Cerebellar nuclear complex (tissue), 1 donor: ENCODE results near the gene R3HDML.

Source experiments
- DNase-seq, 2 experiments: peaks; one replicate each; lab custom pipeline; 2025; lab: John Stamatoyannopoulos, UW

The R3HDML gene

DNA sequence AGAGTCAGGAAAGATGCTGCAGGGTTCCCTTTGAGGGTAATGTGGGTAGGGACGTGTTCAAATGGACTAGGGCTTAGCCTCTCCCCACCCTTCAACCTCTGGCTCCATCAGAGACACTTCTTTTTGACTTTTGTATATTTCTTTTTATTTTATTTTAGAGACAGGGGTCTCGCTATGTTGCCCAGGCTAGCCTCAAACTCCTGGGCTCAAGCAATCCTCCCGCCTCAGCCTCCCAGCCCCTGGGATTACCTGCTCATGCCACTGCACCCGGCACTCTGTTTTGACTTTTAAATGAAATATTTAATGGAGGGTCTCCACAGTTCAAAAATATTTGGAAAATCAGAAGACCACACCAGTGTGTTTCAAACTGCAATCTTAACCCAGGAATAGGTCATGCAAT is 27.2 kb downstream of the R3HDML start:
- DNase-seq: no peak

DNA sequence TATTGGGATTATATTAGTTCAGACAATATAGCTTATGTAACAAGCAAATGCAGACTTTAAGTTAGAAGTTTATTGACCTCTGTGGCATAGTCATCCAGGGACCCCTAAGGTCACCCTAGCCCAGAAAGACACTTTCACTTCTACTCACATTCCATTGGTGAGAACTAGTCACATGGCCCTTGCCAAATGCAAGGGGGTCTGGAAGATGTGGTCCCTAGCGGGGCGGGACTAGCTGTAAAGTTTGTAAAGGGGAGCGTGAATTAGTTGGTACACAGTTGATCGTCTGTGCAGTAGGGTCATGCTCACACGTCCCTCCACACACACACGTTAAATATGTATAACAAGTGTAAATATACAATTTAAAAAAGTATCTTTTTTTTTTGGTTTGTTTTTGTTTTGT is 27.9 kb downstream of the R3HDML start:
- DNase-seq: no peak

DNA sequence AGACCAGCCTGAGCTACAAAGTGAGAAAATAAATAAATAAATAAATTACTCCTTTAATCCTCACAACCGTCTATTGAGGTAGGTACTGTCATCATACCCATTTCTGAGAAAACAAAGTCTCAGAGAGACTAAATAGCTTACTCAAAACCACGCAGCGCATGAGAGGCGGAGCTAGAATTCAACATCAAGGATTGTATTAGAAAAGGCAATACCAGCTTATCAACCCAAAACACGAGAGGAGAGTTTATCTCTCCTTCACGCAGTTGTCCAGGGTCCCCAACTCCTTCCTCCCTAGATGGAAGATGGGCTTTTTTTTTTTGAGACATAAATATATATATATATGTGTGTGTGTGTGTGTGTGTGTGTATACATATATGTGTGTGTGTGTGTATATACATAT is 30.9 kb downstream of the R3HDML start:
- DNase-seq: no peak

DNA sequence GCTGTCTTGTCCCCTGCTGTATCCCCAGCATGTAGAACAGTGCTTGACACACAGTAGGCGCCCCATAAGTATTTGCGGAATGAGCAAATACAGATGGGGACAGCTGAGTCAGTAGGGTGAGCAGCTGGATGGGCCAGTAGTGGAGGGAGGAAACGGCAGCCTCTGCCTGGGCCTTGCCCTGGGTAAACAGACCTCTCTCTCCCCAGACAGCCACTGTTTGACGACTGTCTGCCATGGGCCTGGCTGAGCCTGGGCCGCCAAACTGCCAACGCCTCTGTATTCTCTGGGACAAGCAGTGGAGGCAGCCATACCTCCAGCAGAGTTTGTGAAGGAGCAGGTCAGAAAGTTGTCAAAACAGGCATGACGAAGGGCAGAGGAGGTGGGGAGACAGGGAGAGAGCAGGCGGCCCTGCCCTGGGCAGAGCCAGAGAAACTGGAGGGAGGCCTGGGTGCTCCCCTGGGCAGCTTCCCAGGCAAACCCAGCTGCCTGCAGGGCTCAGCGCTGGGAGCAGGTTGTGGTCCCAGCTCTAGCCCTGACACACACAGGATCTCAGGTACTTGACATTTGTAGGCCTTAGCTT is 33.9 kb downstream of the R3HDML start:
- no peak for DNase-seq

DNA sequence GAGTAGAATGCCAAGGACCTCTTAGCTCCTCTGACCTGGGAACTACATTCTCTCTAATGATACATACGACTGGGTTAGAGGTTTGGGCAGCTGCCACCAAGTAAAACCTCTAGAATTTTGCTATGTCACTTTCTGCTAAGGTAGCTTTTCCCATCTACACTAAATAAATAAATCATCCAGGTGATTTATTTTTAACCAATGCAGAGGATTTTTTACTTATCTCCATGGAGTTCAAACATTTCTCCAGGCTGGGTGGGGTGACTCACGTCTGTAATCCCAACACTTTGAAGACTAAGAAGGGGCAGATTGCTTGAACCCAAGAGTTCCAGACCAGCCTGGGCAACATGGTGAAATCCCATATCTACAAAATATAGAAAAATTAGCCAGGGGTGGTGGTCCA is 45.8 kb downstream of the R3HDML start:
- DNase-seq: no peak

DNA sequence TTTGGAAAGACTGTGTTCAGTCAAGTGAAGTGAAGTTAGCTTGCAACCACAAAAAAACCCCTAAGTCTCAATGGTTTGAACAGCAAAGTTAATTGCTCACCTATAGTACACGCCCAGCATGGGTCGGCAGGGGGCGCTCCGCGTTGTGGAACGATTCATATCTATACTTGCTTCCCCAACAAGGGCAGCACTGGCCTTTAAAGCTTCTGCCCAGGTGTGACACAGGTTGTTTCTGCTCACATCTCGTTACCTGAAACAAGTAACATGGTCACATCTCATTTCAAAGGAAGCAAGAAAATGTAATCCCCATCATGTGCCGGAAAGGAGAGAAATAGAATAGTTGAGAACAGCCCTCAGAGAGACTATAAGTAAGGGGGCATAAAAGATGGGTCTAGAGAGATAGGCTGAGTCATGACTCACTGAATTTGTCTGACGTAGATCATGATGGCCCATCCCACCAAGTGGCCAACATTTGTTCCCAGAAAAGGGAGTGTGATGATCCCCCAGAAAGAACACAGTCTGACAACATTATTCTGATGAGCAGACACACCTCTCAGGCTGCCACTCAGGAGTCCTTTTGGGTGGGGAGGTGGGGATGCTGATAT is 47.7 kb downstream of the R3HDML start:
- DNase-seq: peak in 1 of 2 experiments; percentile 23

DNA sequence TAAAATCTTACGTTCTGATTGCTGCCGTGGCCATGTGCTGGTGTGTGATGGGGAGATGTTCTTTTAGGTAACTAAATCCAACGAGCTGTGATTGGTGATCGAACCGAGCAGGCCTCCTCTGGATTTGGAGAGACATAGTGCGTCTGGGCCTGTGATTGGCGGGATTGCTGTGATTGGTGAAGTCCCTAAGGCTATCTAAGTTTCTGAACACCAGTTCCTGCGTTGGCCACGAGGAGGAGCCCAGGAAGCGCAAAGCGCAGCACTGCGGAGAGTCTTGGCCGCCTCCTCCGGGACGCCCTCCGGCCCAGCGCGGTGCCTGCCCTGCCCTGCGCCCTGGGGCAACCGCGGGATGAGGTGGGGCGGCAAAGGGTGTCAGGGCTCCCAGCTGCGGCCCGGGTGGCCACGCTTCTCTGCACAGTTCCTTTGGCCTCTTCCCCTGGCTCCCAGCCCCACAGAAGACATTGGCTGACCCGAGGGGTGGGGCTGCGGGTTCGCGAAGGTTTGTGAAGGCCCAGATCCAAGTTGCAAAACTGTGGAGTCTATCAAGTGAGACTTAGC is 51.7 kb downstream of the R3HDML start:
- DNase-seq: no peak

DNA sequence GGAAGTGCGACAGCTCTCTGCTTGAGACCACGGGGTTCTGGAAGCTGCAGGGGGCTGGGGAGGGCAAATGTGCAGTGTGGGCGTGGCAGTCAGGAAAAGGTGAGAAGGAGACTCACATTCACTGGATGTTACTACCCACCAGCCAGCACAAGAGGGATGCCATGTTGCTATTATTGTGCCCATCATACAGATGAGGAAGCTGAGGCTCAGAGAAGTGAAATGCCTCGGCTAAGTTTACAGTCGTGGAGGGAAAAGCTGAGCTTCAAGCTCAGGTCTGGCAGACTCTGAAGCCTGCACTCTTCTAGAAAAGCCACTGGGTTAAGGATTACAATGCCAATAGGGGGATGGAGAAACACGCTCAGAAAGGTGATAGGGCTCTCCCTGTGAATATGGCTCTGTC is 53.0 kb downstream of the R3HDML start:
- no peak for DNase-seq

DNA sequence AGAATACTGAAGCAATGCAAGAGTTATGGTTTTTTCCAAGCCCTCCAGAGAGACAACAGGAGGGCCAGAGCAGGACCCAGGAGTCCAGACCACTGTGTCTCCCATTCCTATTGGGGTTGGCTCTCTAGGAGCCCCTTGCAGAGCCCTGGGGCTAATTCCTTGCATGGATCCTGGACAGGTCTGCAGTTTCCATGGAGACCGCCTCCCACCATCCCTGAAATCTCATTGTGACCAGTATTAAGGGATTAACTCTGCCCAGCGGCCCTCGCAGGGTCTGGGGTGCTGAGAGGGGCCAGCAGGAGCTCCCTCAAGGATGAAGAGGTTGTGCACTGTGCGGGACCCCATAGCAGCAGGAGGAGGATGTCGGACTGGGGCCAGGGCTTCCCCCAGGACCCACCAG is 53.4 kb downstream of the R3HDML start:
- no peak for DNase-seq

DNA sequence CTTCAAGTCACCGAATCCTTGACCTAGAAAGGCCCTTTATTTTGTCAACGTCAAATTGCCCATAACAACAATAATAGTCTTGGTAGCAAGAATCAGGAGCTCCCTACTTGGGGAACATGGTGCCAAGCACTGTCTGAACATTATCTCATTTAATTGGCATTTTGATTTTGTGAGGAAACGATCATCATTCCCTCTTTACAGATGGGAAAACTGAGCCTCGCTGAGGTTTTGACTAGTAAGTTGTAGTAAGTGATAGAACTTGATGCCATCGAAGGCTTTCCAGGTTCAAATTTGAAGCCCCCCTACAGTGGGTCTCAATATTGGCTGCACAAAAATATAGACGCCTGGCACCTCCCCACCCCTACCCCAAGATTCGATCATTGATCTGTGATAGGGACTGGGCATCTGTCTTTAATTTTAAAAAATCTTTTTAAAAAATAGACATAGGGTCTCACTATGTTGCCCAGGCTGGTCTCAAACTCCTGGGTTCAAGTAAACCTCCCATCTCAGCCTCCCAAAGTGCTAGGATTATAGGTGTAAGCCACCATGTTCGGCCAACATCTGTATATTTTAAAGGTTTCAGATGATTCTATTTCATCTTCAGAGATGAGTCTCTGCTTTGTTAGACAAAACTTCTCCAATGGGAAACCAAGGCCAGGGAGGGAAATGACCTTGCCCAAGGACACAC is 55.4 kb downstream of the R3HDML start:
- no peak for DNase-seq

DNA sequence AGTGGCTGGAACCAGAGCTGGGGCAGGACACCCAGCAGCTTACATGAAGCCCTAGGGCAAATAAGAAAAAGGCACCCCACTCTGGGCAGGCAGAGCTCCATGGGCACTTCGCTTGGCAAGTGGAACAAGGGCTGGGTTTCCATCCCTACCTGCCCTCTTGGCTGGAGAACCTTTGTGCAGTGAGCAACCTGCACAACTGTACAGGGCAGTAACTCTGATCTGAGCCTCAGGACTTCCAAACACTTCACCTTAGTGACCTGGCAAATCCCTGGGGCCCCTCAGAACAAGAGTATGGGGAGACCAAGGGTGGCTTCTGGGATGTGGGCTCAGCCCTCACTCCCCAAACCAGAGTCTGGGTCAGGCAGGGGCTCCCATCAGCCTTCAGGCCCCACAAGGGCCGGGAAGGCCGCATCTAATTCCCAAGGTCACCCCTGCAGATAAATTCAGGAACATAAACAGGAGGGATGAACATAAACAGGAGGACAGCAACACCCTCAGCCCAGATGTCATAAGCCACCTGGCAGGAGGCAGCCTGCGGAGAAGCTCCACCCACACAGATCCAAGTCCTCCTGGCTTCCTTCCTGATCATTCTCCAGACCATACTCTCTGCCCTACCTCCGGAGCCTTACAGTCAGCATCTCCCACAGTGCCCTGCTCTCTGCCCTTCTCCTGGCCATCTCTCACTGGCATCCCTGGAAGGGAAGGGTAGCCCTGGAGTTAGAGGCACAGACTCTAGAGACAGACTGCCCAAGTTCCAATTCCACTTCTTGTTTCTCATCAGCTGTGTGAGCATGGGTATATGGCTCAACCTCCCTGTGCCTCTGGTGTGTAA is 56.1 kb downstream of the R3HDML start:
- DNase-seq: no peak

DNA sequence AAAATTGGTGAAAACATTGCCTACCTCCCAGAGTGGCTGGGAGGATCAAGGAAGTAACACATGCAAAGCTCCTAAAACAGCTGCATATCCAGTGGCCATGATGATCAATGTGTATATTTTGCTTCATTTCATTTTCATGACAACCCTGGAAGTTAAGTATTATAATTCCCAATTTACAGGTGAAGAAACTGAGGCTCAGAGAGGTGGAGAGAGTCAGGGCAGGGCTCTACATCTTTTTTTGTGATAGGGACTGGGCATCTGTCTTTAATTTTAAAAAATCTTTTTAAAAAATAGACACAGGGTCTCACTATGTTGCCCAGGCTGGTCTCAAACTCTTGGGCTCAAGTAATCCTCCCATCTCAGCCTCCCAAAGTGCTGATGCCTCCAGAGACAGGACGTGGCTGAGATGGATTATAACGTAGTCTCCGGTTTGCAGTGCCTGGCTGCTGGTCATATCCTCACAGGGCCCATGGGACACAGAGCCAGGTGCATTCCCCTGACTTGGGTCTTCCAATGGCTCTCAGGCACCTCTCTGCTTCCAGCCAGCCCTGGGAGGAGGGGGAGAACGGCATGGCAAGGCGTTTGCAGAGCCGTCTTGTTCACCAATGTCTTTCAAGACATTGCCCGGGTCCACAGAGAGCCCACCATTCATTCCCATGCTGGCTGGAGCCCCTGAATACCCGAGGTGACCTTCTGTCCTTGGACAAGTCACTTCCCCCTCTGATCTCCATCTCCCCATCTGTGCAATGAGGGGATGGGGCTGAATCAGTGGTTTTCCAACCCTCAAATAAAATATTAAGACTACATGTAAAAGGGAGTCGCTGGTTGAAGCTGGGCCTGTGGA is 57.0 kb downstream of the R3HDML start:
- DNase-seq: no peak

DNA sequence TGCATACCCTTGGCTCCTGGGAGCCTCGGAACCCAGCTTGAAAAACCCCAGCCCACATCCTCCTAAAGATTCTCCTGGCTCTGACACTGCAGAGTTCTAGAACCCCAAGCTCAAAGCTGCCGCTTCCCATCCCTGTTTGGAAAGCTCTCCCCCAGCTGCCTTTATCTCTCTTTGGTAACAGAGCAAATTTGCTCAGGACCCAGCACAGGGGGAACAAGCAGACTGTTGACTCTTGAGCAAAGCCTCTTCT is 57.5 kb downstream of the R3HDML start:
- DNase-seq: no peak

DNA sequence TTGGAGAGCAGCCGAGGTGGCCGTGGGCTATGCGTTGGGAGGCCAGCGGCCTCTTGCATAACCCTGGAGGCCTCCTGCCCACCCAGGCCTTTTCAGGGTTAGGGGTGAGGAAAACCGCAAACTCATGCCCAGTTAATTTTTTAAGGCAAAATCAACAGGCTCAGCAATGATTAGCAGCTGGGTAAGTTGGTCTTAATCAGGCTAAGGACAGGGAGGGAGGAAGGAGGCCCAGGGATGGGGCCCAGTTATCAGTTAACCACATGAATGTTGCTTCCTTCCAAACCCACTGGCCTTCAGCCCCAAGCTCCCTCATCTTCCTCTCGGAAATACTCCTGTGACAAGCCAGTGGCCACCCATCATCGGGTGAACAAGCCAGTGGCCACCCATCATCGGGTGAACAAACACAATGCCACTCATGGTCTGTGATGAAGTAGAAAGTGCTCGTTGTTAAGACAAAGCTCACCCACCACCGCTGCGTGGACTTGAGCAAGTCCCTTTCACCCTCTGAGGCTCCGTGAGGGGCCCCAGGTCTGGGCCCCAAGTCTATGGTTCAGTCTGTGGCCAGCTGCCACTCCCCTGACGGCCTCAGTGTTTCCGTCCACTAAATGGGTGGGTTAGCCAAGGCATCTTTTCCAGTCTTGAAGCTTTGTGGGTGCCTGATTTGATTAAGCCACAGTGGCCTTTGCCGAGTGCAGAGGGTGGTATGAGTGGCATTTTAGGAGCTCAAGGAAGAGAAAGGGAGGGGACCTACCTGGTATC is 58.0 kb downstream of the R3HDML start:
- no peak for DNase-seq

DNA sequence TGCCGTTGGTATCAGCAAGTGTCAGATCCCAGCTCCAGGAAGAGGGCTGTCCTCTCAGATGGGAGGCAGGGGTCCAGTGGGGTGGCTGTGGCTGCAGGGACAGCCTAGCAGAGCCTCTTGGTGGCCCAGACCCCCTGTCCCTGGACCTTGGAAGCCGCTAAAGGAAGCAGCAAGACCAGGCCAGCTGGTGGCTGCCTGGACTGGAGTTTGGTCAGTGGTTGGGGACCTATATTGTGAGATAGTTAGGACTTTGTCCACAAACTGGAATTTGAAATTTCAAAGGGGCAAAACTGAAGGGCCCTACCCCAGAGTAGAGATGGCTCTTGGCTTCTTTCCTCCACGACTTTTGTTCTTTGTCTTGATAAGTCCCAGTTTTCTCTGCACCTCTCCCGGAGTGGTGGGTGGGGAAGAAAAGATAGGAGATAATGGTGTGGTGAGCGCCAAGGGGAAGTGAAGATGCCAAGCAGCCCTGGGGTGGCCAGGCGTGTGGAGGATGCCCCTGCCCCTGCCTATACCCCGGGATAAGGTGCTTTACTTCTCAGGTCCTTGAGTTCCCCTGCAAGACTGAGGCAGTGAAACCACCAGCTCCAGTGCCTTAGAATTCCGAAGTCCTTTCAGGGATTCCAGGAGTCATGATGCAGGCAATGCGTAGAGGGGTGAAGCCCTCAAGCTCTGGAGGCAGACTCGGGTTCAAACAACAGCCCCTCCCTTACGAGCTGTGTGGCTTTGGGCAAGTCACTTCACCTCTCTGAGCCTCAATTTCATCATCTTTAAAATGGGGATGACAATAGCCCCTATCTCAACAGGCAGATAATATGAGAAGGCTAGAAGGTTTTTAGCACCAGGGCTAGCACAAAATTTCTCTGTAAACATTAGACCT is 58.9 kb downstream of the R3HDML start:
- no peak for DNase-seq

DNA sequence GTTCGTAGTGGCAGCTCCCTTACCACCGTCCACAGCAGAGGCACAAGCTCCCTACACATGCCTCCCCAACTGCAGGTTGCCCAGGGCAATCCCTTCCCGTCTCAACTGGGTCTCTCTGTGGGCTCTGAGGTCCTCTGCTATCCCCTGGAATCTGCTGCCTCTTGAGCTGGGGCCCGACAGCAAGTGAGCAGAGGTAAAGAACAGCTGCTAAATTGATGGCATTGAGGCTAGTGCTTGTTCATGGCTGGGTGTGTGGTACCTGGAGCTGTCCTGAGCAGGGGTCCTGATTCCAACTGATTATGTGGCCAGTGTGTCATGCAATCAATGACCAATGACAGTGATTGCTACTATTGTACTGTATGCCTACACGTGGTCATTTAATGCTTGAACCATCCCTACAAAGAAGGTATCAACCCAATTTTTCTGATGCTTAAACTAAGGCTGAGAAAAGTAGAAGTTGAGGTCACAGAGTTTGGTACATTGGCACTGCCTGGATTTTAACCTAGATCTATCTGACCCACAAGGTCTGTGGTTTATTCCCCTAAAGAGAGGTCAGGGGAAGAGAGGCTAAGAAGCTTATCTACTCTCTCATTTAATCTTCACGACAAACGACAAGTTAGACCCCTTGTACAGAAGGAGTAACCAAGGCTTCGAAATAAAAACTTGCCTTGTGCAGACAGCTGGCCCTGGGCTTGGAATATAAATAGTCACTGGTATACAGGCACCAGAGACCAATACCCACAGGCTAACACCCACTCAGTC is 59.7 kb downstream of the R3HDML start:
- no peak for DNase-seq

DNA sequence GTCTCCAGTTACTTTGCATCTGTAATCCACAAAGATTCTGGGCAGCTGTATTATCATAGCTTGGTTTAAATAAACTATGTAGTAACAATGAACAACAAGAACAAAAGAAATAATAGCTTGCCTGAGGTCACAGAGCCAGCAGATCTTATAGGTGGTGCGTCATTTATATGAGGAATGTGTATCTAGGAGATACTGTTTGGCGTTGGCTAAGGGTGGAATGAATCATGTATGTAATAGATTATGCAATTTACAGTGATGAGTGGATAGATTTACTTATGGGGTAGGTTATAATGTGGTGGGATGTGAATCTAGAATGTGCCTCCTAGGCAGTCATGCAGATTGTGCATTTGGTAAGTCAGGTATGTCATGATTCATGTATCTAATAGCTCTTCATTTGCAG is 61.5 kb downstream of the R3HDML start:
- DNase-seq: no peak

DNA sequence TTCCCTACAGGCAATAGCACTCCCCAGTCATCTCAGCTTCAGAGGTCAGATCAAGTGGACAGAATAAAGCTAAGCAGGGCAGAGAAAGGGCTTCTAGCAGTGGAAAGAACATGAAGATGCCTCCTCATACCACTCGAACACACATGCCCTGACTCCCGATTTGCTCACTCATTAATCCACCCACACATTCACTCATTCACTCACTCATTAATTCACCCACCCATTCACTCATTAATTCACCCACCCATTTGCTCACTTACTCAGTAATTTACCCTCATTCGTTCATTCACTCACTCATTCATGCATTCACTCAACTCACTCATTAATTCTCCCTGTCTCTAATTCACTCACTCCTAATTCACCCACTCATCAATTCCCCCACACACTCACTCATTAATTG is 62.6 kb downstream of the R3HDML start:
- DNase-seq: no peak

DNA sequence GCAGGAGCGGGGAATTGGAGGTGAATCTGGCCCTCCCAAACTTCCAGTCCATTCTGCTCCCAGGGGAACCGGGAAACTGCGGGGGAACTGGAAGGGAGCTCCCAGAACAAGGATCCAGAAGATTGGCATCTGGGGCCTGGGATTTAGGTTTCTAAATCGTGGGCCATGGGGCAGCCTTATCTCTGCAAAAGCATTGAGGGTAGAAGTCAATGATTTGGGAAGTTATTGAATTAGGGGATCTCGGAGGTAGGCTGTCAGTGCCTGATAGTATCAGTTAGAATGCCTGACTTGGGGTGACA is 63.8 kb downstream of the R3HDML start:
- no peak for DNase-seq
